Stomach (tissue), 9 donors: ENCODE results near the gene CCDC141. TPM values are rescaled to one million over a fixed set of nuclear protein-coding genes. Genes with fewer than 3 reads are reported as not detected.

Experiments used
- DNase-seq, 2 donors: peaks; one replicate each; pipeline versions ENCODE4 v3.0.0 to v3.0.0-alpha.2; 2013 to 2019
- H3K27ac ChIP-seq, 5 donors: fragments of 200-600 bp in 4 of 5; sonication (generic) in 4 of 5; one replicate each; pipeline ENCODE4 v1.5.1; 2013 to 2019; ENCODE audit warnings: mild to moderate bottlenecking in 1 of 5, moderate library complexity in 1 of 5
- H3K27me3 ChIP-seq, 3 donors: fragments of 200-600 bp; sonication (generic); one replicate each; pipeline ENCODE4 v1.5.1; 2017 to 2019; ENCODE audit warnings: mixed run types in 1 of 3
- H3K36me3 ChIP-seq, 4 donors: fragments of 200-600 bp; sonication (generic); 1 replicate in 3 of 4; 2 replicates in 1 of 4; pipeline ENCODE4 v1.5.1; 2016 to 2019
- H3K4me1 ChIP-seq, 4 donors: fragments of 200-600 bp; sonication (generic); one replicate each; pipeline ENCODE4 v1.5.1; 2016 to 2019
- H3K4me3 ChIP-seq, 4 donors: fragments of 200-600 bp; sonication (generic) in 3 of 4; one replicate each; pipeline ENCODE4 v1.5.1; 2016 to 2019; ENCODE audit warnings: mild to moderate bottlenecking in 1 of 4
- H3K9me3 ChIP-seq, 4 donors: fragments of 200-600 bp; sonication (generic); one replicate each; pipeline ENCODE4 v1.5.1; 2016 to 2019
- EP300 ChIP-seq: sonication (generic); formaldehyde crosslinking; IDR thresholded peaks from one replicate; pipeline ENCODE4 v1.6.1; 2017; ENCODE audit warnings: antibody characterized with exemption
- POLR2A ChIP-seq, 4 donors: fragments of 450-650 bp; IDR thresholded peaks; one replicate each; pipeline ENCODE4 v1.6.1; 2016; ENCODE audit warnings: antibody characterized with exemption in 4 of 4, control low read depth in 2 of 4, mild to moderate bottlenecking in 1 of 4, moderate library complexity in 1 of 4
- POLR2AphosphoS5 ChIP-seq, 3 donors: sonication (generic); formaldehyde crosslinking; IDR thresholded peaks; one replicate each; pipeline ENCODE4 v1.6.1; 2016; ENCODE audit warnings: antibody characterized with exemption in 3 of 3
- WGBS, 5 donors: extraction: QIAGEN DNeasy Blood & Tissue Kit in 3 of 5; methylation state at CpG; one replicate each; pipeline versions ENCODE4 v1.1.5 to v1.1.7; 2013 to 2018; 5-methylcytosine and 5-hydroxymethylcytosine counted together
- intact Hi-C: fragments of 100-400 bp; cut with DNase I; formaldehyde crosslinking; loops from one replicate; pipeline ENCODE4 v1.15.1; 2023; ENCODE audit warnings: low total_unique reads
- polyA plus RNA-seq, 3 donors: library from polyadenylated mRNA; stranded (reverse); fragments of 200-250 nt; gene quantifications; one replicate each; pipeline ENCODE4 v1.2.3, GENCODE V29; 2013
- total RNA-seq, 5 donors: library from RNA; depleted of rRNA; stranded (reverse); fragments of >200 nt; gene quantifications; one replicate each; pipeline versions ENCODE4 v1.1.0 to v1.2.3, GENCODE V29; 2014 to 2016
- TF ChIP-seq, protein P1 (sequence below), 7 experiments: fragments of 450-650 bp in 4 of 7; fragments of 200-600 bp in 3 of 7; sonication (generic) in 3 of 7; IDR thresholded peaks; one replicate each; pipeline ENCODE4 v1.5.1; 2016 to 2019; ENCODE audit warnings: antibody characterized with exemption in 7 of 7, control low read depth in 2 of 7, mild to moderate bottlenecking in 1 of 7
- donor health status: healthy with polysubstance abuse.
- donor health status: Bipolar disorder and iron deficiency.
- donor health status: healthy.

Gene CCDC141
- total and polyA plus RNA-seq, 8 donors: 0.10 to 12.5 (median 1.2) TPM; not detected in 1

DNA sequence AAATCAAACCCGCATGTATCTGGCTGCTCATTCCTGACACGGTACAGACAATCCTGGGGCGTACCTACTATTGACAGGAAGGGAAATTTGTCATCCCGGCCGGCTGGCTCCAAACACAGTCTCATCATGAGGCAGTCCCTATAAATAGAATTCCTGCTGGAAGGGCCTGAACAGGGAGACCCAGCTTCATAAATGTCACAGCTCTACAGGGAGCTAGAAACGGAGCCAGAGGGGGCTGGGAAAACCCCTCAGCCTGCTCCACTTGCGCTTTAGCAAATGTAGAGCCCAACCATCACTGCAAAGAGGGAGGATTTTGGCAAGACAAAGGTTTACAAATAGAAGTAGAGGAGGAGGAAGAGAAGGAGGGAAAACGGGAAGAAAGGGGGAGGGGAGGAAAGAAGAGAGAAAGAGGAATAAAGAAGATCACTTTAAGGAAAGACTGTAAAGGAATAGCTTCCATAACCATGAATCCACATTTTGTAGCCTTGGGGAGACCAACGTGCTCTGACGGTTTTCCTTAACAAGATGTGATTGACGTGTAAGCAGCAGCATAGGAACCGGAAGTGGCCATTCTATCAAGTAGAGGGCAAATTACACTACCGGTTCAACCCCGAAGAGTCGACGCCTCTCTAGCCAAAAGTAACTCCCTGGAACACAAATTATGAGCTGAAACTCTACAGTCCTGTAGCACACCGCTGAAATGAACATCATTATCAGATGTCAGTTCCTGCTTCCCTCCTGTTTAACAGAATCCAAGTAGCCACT, 185.9 kb downstream of the CCDC141 start:
- intact Hi-C loops: no loop called here
- Histone ChIP-seq H3K27ac (peak overlapping the region in 4 of 5 donors; percentile 51 to 70 (median 54)), H3K4me1 (peaks cover 0 to 24% (median 3%) of the 10 kb centered on the region in 4 donors), H3K9me3 (no peaks in the 10 kb centered on the region), H3K36me3 (no peaks in the 10 kb centered on the region), H3K27me3 (no peaks in the 10 kb centered on the region), H3K4me3 (no peak overlapping the region)
- DNase-seq: peak in 1 of 2 donors; percentile 80
- WGBS, 5 donors: 56 to 80% (median 66%) methylated on average over 17 of the region's 17 CpGs
- TF ChIP-seq EP300 (no peak), POLR2AphosphoS5 (IDR thresholded peaks at IDR 0.05) (no peak), POLR2A (IDR thresholded peaks at IDR 0.05) (no peak)
- TF ChIP-seq, protein P1, sequence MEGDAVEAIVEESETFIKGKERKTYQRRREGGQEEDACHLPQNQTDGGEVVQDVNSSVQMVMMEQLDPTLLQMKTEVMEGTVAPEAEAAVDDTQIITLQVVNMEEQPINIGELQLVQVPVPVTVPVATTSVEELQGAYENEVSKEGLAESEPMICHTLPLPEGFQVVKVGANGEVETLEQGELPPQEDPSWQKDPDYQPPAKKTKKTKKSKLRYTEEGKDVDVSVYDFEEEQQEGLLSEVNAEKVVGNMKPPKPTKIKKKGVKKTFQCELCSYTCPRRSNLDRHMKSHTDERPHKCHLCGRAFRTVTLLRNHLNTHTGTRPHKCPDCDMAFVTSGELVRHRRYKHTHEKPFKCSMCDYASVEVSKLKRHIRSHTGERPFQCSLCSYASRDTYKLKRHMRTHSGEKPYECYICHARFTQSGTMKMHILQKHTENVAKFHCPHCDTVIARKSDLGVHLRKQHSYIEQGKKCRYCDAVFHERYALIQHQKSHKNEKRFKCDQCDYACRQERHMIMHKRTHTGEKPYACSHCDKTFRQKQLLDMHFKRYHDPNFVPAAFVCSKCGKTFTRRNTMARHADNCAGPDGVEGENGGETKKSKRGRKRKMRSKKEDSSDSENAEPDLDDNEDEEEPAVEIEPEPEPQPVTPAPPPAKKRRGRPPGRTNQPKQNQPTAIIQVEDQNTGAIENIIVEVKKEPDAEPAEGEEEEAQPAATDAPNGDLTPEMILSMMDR (IDR thresholded peaks at IDR 0.05): no peak

DNA sequence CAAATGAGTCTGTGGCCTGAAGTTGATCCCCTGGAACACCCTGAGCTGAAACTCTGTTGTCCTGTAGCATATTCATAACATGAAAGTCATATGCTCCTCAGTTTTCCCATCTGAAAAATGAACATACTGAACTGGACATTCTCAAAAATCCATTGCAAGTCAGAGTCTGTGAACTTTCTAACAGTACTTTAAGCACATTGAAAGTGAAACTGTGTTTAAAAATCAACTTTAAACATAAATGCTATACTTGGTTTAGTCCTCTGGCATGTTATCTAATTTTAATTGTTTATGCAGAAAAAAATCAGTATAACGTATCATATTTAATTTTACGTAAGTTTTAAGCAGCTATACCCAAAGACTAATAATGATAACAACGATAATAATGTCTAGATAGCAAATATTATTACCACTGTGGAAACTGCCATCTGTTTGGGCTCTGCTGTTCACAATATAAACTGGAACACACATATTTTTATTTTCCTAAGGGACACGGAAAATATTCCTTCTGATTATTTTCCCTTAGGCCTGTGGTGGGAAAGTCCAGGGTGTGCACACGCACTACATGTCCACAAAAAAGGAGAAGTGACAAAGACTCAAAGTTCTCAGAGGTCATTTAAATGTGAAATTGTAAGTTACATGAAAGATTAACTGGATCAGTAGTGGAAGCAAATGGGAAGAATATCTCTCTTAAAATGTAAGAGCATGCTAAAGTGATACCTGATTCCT, 186.6 kb downstream of the CCDC141 start:
- TF ChIP-seq EP300: no peak
- no peak for TF ChIP-seq POLR2AphosphoS5 (IDR thresholded peaks at IDR 0.05)
- TF ChIP-seq, protein P1 (IDR thresholded peaks at IDR 0.05): no peak
- no peak for TF ChIP-seq POLR2A (IDR thresholded peaks at IDR 0.05)
- Histone ChIP-seq H3K27me3 (no peaks in the 10 kb centered on the region), H3K36me3 (no peaks in the 10 kb centered on the region), H3K4me1 (peaks cover 0 to 24% (median 3%) of the 10 kb centered on the region in 4 donors), H3K27ac (peak overlapping the region in 4 of 5 donors; percentile 51 to 70 (median 54)), H3K4me3 (no peak overlapping the region), H3K9me3 (no peaks in the 10 kb centered on the region)
- intact Hi-C loops: no loop called here
- peak in 1 of 2 donors; percentile 19 for DNase-seq
- 33 to 55% (median 38%) methylated on average over 5 of the region's 5 CpGs for WGBS, 5 donors

DNA sequence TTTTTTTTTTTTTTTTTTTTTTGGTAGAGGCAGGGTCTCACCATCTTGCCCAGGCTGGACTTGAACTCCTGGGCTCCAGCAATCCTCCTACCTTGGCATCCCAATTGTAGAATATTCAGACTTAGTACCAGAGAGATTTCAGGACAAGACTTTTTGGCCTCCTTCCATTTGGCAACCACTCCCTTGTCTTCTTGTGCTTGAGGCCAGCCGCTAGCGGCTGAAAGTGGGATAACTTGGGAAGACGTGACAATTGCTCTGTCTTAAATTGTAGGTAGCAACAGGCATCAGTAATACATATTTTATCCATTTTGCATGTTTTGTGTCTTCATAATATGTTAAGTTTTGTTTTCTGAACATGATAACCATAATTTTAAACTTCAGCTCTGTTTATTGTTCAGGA, 189.4 kb downstream of the CCDC141 start:
- no peak overlapping the region for H3K27ac ChIP-seq
- 55 to 80% (median 73%) methylated on average over 3 of the region's 3 CpGs for WGBS, 5 donors
- no peak overlapping the region for H3K4me3 ChIP-seq
- no peaks in the 10 kb centered on the region for H3K36me3 ChIP-seq
- intact Hi-C loops: no loop called here
- TF ChIP-seq, protein P1 (IDR thresholded peaks at IDR 0.05): peak in 1 of 7 experiments; percentile 7
- TF ChIP-seq EP300: no peak
- TF ChIP-seq POLR2A (IDR thresholded peaks at IDR 0.05): no peak
- peaks cover 0 to 23% (median 2%) of the 10 kb centered on the region in 4 donors for H3K4me1 ChIP-seq
- peak in 1 of 2 donors; percentile 68 for DNase-seq
- no peaks in the 10 kb centered on the region for H3K27me3 ChIP-seq
- H3K9me3 ChIP-seq: no peaks in the 10 kb centered on the region

DNA sequence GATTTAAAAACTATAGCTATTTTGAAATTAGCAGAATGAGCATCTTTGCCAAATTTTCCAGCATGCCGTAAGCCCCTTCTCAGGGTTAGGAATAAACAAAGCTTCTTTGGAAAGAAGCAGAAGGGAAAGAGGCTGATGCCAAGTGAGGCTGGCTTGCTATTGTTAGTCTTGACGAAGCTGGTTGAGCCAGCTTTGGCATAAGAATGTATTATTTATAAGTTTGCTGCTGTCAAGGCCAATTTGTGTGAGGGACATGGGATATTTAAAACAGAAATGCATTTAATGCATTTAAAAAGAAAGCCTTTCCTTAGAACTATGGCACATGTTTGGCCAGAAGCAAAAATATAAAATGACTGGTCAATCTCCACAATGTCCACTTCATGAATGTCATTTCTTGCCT, 190.2 kb downstream of the CCDC141 start:
- no peaks in the 10 kb centered on the region for H3K27me3 ChIP-seq
- no peaks in the 10 kb centered on the region for H3K9me3 ChIP-seq
- TF ChIP-seq POLR2A (IDR thresholded peaks at IDR 0.05) (no peak), EP300 (no peak), POLR2AphosphoS5 (IDR thresholded peaks at IDR 0.05) (no peak)
- TF ChIP-seq, protein P1 (IDR thresholded peaks at IDR 0.05): no peak
- H3K36me3 ChIP-seq: no peaks in the 10 kb centered on the region
- peaks cover 0 to 16% (median 0%) of the 10 kb centered on the region in 4 donors for H3K4me1 ChIP-seq
- WGBS, 5 donors: 33 to 60% (median 53%) methylated on average over 2 of the region's 2 CpGs
- H3K27ac ChIP-seq: no peak overlapping the region
- H3K4me3 ChIP-seq: no peak overlapping the region
- intact Hi-C loops: no loop called here
- peak in 1 of 2 donors; percentile 54 for DNase-seq
